Parathyroid adenoma (tissue), 2 donors: ENCODE results near the gene HECW1.

Source experiments
- H2AFZ ChIP-seq: fragments of 300-600 bp; sonication (generic); one replicate; pipeline ENCODE4 v1.7.0; 2017; ENCODE audit warnings: antibody characterized with exemption, mild to moderate bottlenecking
- H3K27ac ChIP-seq: fragments of 300-600 bp; sonication (generic); one replicate; pipeline ENCODE4 v1.7.0; 2017
- H3K27me3 ChIP-seq: fragments of 300-600 bp; sonication (generic); one replicate; pipeline ENCODE4 v1.7.0; 2017; ENCODE audit warnings: low read length; ENCODE audit not compliant: control insufficient read depth, insufficient read depth
- H3K36me3 ChIP-seq: fragments of 300-600 bp; sonication (generic); one replicate; pipeline ENCODE4 v1.7.0; 2017; ENCODE audit warnings: low read length; ENCODE audit not compliant: control insufficient read depth, insufficient read depth
- H3K4me1 ChIP-seq: fragments of 300-600 bp; sonication (generic); one replicate; pipeline ENCODE4 v1.7.0; 2017; ENCODE audit warnings: control low read depth
- H3K4me2 ChIP-seq: fragments of 300-600 bp; sonication (generic); one replicate; pipeline ENCODE4 v1.7.0; 2017; ENCODE audit warnings: low read length
- H3K4me3 ChIP-seq: fragments of 300-600 bp; sonication (generic); one replicate; pipeline ENCODE4 v1.7.0; 2017; ENCODE audit warnings: low read depth, low read length
- H3K79me2 ChIP-seq: fragments of 300-600 bp; sonication (generic); one replicate; pipeline ENCODE4 v1.7.0; 2017; ENCODE audit warnings: control low read depth
- H3K9ac ChIP-seq: fragments of 300-600 bp; sonication (generic); one replicate; pipeline ENCODE4 v1.7.0; 2017; ENCODE audit warnings: mild to moderate bottlenecking
- H3K9me3 ChIP-seq: fragments of 300-600 bp; sonication (generic); one replicate; pipeline ENCODE4 v1.7.0; 2017; ENCODE audit warnings: low read length; ENCODE audit not compliant: control insufficient read depth
- CTCF ChIP-seq: fragments of 300-600 bp; sonication (generic); IDR thresholded peaks from one replicate; pipeline ENCODE4 v1.7.0; 2017; ENCODE audit warnings: antibody characterized with exemption, mild to moderate bottlenecking
- donor health status: primary hyperparathyroidism.

The HECW1 gene

GRCh38 chr7:43099750-43100149 lies 12.7 kb upstream of the HECW1 start:
- Histone ChIP-seq H3K4me2 (no peak overlapping the region), H3K4me3 (no peak overlapping the region), H3K4me1 (no peaks in the 10 kb centered on the region), H2AFZ (no peak overlapping the region), H3K9ac (no peak overlapping the region), H3K27me3 (no peaks in the 10 kb centered on the region), H3K27ac (no peak overlapping the region), H3K79me2 (no peaks in the 10 kb centered on the region), H3K36me3 (no peaks in the 10 kb centered on the region), H3K9me3 (no peaks in the 10 kb centered on the region)
- TF ChIP-seq CTCF = no peak

GRCh38 chr7:43104874-43105520 lies 7.5 kb upstream of the HECW1 start:
- H3K9ac ChIP-seq = no peak overlapping the region
- H3K27me3 ChIP-seq = no peaks in the 10 kb centered on the region
- no peak overlapping the region for H3K4me3 ChIP-seq
- H3K9me3 ChIP-seq = no peaks in the 10 kb centered on the region
- no peaks in the 10 kb centered on the region for H3K79me2 ChIP-seq
- H3K4me1 ChIP-seq = no peaks in the 10 kb centered on the region
- TF ChIP-seq CTCF = no peak
- H3K36me3 ChIP-seq = no peaks in the 10 kb centered on the region
- no peak overlapping the region for H3K27ac ChIP-seq
- no peak overlapping the region for H2AFZ ChIP-seq
- H3K4me2 ChIP-seq = no peak overlapping the region

GRCh38 chr7:43105521-43106120 lies 6.8 kb upstream of the HECW1 start:
- TF ChIP-seq CTCF = no peak
- Histone ChIP-seq H3K36me3 (no peaks in the 10 kb centered on the region), H3K4me1 (no peaks in the 10 kb centered on the region), H3K9me3 (no peaks in the 10 kb centered on the region), H3K79me2 (no peaks in the 10 kb centered on the region), H3K4me3 (no peak overlapping the region), H3K4me2 (no peak overlapping the region), H3K27ac (no peak overlapping the region), H3K27me3 (no peaks in the 10 kb centered on the region), H3K9ac (no peak overlapping the region), H2AFZ (no peak overlapping the region)

GRCh38 chr7:43108255-43109011 lies 4.0 kb upstream of the HECW1 start:
- Histone ChIP-seq H3K4me3 (no peak overlapping the region), H3K9me3 (no peaks in the 10 kb centered on the region), H3K79me2 (no peaks in the 10 kb centered on the region), H3K27me3 (no peaks in the 10 kb centered on the region), H3K36me3 (no peaks in the 10 kb centered on the region), H3K27ac (no peak overlapping the region), H3K4me1 (peaks cover 3% of the 10 kb centered on the region), H2AFZ (no peak overlapping the region), H3K9ac (no peak overlapping the region), H3K4me2 (no peak overlapping the region)
- peak; percentile 71 for TF ChIP-seq CTCF
